GM19372 (cell line): ENCODE results near the gene NXNL2.

Experiments used
- ATAC-seq: cut with Tn5 transposase; IDR thresholded peaks from one replicate; pipeline ENCODE4 v1.9.1; 2021; ENCODE audit warnings: mild to moderate bottlenecking, low read depth, moderate library complexity; ENCODE audit not compliant: unreplicated experiment

NXNL2 gene

DNA sequence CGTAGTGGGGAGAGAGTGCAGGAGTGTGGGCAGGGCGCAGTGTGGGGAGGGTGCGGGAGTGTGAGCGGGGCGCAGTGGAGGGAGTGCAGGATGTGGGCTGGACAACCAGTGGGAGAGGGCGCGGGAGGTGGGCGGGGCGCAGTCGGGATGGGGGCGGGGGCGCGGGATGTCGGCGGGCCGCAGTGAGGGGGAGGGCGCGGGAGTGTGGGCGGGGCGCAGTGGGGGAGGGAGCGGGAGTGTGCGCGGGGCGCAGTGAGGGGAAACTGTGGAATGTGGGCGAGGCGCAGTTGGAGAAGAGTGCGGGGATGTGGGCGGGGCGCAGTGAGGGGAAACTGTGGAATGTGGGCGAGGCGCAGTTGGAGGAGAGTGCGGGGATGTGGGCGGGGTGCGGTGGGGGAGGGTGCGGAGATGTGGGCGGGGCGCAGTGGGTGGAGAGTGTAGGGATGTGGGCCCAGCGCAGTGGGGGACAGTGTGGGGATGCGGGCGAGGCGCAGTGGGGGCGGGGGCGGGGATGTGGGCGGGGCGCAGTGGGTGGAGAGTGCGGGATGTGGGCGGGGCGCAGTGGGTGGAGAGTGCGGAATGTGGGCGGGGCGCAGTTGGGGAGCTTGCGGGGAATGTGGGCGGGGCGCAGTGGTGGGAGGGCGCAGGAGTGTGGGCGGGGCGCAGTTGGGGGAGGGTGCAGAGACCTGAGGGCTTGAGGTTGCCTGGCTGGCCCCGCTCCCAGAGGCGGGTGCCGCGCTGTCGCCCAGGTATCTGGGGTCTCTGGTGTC, at the start of gene NXNL2:
TSS of gene NXNL2 (plus strand) at position 723 of the 770 bp plus-strand sequence. CDS start 257 bp downstream, outside the sequence.
- ATAC-seq = no peak

DNA sequence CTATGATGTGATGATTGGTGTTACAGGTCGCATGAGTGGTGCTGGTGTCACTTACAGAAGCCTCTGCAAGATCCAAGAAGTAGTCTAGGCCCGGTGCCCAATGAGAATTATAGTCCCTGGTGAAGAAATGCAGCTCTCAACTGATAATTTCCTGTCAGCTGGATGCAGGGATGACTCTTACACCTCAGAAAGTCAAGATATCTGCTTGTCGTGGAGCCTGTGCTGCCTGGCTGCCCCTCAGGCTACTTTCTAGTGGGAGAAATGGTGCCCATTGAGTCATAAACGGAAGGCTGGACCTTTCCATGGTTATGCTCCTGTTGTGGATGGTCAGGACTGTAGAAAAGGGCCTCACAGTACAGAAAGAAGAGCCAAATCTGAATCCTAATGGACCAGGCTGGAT, 46.8 kb upstream of the NXNL2 start:
- ATAC-seq = no peak

DNA sequence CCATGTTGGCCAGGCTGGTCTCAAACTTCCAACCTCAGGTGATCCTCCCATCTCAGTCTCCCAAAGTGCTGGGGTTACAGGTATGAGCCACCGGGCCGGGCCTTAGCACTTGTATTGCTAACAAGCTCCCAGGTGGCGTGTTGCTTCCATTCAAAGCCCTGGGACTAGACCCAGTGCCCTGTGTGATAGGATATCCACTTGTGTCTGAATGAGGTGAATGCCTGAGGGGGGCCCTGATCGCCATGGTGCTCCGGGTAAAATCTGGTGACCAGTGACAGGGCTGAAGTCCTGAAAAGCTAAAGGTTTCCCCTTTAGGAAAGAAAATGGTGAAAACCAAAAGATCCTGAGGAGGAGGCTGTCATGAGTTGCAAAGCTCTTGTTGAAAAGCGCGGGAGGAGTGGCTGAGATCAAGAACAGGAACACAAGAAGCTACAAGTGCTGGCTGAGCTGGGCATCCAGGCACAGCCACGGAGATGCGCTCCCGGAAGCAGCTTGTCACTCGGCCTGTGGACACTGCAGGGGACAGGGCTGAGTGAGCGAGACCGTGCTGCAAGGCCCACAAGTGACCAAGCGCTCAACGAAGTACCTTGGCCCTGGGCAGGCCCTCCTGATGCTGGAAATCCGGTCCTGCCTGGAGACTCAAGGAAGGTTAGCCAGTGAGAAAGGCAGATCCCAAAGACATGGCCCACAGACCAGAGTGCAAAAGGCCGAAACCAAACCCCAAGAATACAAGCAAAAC, 39.8 kb upstream of the NXNL2 start:
- no peak for ATAC-seq

DNA sequence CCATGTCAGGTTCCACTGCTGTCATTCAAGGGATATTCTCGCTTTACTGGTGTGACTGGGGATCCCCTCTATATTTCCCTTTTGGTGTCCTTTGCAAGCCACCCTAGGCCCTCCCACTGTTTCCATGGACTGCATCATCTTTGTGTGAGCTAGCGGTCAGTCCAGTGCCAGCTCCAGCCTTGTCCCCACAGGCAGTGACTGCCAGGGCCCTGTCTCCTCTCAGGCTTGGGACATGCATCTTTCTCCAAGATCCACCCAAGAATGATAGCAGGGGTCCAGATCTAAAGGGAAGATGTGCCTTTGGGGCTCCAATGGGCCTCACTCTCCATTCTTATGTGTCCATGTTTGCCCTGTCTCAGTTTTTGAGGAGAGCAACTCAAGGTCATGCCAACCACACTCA, 37.8 kb upstream of the NXNL2 start:
- no peak for ATAC-seq

DNA sequence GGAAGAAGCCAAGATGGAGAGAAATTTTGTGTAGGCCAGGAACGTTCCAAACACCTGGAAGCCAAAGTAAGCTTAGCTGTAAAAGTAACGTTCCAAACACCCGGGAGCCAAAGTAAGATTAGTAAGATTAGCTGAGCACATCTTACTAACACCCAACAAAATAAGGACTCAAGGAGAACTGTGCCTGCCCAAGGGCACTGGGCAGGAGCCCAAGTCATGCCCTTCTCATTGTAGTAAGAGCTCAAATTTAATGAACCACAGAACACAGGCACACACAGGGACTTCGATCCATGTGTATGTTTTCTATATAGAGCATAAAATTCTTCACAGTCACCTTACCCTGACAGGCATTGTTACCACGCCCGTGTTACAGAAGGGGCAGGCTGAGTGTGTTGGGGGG, 36.1 kb upstream of the NXNL2 start:
- ATAC-seq = no peak

DNA sequence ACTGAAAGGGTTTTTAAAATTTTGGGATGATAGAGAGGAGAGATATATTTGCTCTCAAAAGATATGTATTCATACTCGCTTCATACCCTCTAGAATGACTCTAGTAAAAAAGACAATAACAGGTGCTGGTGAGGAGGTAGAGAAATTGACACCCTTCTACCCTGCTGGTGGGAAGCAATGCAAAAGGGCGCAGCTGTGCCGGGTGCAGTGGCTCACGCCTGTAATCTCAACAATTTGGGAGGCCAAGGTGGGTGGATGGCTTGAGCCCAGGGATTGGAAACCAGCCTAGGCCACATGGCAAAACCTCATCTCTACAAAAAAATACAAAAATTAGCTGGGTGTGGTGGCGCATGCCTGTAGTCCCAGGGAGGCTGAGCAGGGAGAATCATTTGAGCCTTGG, 33.9 kb upstream of the NXNL2 start:
- no peak for ATAC-seq

DNA sequence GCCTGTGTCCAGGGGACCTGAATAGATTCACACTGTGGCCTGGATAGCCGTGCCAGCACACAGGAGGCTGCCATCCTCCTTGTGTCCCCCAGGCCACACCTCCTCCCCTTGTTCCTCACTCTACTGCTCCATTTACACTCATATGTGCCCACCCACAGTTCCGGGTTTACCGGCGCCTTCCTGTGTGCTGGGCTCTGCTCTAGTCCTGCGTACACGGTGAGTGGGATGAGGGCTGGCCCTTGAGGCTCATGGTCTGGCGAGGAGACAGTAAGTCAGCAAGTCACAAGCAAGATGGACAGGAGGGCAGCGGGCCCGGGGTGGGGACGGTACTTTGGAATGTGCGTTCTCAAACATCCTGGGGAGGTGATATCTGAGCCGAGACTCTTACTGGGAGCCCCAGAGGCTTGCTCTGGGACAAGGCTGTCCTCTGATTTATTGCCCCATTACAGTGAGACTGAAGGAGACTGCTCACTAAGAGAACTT, 32.4 kb upstream of the NXNL2 start:
- no peak for ATAC-seq

DNA sequence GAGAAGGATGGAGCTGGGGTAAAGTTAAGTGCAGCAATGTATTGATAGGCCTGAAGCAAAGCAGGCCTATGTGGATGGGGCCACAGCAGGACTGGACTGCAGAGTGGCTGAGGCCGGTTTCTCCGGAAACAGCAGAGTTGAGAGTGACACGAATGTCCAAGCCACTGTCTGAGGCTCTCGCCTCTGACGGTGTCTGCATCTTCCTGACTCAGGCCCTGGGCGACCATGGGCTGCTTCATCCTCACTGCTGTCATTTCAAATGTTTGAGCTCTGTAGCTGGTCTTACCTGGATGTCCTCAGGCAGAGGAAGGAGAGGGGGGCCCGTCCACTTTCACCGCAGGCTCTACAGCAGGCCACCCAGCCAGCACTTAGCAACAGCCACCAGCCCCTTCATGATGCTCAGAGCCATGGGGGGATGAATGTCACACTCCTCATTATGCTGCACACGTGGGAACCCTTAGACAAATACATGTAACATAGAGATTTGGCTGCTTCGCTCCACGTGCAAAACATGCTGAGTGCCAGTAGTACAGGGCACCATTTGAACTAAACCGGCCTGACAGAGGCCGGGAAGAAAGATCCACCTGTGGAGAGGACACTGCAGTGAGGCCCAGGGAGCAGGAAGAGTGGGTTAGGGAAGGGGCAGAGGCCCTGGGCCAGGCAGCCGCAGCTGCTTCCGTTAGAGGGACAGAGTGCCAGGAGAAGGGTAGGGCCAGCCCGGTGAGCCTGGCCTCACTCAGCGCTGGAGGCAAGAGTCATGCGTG, 31.7 kb upstream of the NXNL2 start:
- no peak for ATAC-seq

DNA sequence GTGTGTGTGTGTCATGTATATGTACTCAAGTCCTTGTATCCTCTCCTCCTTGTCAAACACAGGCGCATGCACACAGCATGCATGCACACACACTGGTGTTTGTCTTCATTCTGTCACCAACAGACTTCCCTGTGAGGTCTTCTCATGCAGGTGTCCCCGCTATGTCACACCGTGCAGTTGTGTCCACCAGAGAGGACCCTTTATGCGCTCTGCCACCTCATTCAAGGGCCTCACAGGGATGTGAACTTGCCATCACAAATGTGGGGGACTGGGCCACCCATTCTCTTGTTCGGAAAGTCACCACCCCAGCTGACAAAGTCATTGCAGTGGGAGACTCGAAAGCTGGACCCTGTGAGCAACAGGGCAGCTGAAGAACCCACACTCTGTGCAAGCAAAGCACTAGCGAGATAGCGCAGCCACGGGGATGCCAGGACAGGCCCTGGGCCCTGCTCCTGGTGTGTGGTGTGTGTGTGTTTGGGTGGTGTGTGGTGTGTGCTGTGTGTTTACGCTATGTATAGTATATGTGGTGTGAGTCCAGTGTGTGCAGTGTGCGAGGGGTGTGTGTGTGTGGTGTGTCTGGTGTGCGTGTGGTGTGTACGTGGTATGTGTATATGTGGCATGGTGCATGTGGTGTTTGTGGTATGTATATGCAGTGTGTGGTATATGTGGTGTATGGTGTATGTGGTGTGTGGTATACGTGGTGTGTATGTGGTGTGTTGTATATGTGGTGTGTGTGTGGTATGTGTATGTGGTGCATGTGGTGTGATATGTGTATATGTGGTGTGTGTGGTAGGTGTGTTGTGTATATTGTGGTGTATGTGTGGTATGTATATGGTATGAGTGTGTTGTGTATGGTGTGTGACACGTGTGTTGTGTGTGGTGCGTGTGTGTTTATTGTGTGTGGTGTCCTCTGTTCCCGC, 30.9 kb upstream of the NXNL2 start:
- no peak for ATAC-seq

DNA sequence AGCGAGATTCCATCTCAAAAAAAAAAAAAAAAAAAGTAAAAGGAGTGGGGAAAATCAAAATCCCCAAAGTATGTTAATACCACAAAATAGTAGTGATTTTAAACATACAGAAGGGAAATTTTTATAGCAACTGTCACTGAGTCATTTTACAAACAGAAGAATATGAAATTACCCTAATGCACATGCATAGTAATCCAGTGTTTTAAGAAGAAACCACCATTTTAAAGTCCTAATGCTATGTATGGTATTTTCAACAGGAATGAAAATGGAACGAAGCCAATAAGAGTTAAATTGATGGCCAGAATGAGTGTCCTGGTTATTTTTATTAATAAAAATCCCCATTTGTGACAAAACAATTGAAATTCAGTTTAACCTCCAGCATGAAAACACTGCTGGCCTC, 26.7 kb upstream of the NXNL2 start:
- ATAC-seq = no peak

DNA sequence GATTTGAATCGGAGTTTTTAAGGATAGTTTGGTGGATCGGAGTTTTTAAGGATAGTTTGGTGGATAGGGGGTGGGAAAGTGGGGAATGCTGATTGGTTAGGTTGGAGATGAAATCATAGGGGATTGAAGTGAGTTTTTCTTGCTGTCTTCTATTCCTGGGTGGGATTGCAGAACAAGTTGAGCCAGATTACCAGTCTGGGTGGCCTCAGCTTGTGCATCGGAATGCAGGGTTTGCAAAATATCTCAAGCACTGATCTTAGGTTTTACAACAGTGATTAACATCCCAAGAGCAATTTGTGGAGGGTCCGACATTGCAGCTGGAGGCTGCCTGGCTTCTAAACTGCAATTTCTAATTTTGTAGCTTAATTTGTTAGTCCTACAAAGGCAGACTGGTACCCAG, 23.1 kb upstream of the NXNL2 start:
- no peak for ATAC-seq

DNA sequence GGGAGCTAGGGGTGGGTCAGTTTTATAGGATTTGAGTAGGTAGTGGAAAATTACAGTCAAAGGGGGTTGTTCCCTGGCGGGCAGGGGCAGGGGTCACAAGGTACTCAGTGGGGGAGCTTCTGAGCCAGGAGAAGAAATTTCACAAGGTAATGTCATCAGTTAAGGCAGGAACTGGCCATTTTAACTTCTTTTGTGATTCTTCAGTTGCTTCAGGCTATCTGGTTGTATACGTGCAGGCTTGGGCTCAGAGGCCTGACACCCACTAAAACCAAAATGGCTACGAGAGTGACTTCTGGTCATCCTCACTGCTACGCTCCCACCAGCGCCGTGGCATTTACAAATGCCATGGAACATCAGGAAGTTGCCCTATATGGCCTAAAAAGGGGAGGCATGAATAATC, 20.7 kb upstream of the NXNL2 start:
- no peak for ATAC-seq

DNA sequence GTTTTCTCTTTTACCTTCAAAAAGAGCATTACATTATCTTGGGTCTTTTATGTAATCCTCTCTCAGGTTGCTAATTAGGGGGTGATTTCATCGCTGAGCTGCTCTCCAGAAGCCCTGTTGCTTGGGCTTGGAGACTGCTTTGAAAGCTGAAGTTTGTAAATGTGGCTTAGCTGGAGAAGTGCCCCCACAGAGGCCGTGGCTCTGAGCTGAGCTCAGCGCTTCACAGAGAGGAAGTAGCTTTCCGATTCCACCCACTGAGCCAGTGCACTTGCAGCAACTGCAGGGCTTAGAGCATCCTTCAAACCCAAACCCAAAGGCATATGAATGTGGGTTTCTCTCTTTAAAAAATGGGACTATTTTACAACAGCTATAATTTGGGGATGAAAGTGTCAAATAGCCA, 13.7 kb upstream of the NXNL2 start:
- no peak for ATAC-seq

DNA sequence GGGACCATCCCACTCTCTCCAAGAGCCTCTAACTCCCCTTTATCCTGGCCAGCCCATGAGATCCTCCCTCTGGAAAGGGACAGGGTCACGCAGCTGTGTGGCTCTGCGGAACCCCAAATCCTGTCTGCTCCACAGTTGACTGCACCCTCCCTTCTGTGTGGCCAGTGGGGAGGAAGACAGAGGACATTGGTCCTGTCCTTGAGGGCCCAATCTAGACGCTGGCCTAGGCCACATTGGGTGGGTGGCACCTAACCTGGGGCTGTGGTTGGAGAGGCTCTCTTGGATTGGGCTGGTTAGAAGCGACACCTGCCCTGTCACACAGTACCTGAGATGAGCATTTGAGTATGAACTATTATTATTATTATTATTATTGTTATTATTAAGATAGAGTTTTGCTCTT, 12.6 kb upstream of the NXNL2 start:
- ATAC-seq = no peak

DNA sequence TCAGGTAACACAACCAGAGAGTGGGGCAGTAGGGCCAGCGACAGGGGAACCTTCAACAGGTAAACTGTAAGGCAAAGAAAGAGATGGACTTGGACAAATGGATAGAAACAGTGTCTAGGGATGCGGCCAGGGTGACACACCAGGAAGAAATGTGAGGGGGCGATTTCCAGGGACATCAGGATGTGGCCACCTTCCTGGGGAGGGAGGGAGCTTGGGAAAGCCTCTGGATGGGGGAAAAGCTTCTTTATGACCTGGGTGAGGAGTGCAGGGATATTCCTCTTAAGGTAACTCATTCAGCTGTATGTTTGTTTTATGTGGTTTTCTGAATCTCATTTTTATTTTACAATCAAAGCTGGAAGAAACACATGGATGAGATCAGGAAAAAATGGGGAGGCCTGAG, 11.9 kb upstream of the NXNL2 start:
- no peak for ATAC-seq

DNA sequence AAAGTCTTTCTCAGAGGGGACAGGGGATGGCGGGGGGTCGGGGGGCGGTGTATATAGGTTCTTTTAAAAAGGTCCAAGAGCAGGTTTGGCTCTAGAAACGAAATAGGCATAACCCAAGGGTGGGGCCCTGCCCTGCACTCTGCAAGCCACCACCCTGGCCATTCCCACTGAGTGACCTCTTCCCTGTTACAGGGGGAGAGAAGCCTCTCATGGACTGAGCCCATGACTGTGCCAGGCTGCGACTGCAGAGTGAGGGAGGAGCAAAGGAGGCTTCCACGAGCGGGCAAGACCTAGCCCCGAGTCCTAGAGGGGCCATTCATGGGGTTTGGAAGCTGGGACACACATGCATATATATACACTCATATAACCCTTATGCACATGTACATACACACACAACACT, 10.1 kb upstream of the NXNL2 start:
- ATAC-seq = no peak

DNA sequence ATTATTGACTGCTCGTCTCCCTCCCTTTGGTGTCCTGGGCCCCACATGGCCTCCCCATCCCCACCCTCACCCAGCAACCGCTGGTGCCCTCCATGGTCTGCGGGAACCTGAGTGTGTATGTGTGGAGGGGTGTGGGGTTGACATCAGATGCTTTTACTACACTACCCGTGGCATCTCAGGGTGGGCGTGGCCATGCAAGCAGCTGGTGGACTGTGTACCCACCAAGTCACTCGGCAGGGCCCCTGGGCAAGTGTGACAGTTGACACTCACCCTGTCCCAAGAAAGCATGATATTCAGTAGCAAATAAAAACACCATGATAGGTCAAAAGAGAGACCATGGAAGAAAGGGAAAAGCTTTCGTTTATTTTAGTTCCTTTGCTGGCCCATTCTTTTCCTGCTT, 7.4 kb upstream of the NXNL2 start:
- no peak for ATAC-seq

DNA sequence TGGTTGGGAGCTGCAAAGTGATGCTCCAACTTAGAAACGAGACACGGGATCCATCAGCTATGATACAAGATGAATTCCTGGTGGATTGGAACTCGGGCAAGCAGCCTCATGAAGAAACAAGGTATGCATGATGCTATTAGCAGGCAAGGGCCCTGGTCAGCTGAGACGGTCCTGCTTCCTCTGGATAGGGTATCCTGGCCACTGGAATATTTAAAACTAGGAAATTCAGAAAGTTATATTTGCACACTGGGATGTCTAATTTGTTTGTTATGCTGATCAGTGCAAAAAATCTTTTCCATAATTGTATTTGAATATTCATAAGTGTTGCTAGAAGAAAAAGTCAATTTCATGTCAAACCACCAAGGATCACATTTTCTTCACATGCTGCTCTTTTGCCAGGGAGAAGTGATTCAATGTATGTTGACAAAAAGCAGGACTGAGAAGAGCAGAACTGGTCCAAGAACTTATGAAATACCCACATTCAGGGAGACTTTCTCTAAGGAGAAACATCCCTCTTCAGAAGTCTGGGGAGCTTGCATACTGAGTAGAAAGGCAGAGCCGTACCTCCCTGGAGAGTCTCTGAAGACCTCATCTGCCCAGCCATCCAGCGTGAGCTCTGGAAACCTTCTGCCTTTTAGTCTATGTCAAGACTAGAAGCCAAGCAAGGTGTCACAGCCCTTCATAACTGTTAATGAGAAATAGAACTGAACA, 6.7 kb upstream of the NXNL2 start:
- ATAC-seq = no peak

DNA sequence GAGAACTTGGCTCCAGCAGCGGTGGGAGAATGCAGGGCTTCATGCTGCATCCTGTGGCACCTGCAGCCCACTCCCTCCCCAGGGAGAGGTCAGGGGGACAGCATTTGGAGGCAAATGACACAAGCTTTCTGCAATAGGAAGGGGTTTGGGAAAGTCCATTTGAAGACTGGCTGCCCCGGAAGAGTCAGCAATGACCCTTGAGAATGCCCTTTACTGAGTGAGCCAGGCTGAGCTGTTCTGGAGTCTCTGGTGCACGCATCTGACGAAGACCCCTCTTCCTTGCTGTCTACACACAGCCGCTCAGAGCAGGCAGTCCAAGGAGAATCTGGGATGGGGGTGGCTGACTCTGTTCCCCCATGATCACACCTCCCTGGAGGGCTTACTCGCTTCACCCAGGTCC, 5.5 kb upstream of the NXNL2 start:
- ATAC-seq = no peak

DNA sequence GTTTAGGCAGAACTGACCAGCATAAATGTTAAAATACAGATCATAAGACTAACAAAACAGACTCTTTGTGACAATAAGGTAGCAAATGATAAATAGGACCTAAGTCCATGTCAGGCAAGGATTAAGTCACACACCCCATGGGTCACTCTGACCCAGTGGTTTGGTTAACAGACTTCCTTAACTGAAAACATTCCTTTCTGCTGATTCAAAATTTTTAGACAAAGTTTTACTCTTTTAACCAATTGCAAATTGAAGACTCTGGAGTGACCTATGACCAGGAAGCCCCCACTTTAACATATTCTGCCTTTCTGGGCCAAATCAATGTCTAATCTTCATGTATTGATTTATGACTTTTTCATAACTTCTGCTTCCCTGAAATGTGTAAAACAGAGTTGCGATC, 4.9 kb upstream of the NXNL2 start:
- no peak for ATAC-seq
